Gastrocnemius medialis (tissue), 4 donors: Measurements from ENCODE around the gene RBM10. TPM values are rescaled to one million over a fixed set of nuclear protein-coding genes. Genes with fewer than 3 reads are reported as not detected.

Source experiments
- ATAC-seq, 2 donors: fragments of 150-250 bp; one replicate each; pipeline ENCODE4 v1.9.1; 2016
- DNase-seq, 2 donors: peaks; one replicate each; pipeline ENCODE4 v3.0.0-alpha.2; 2019
- H3K27ac ChIP-seq, 4 donors: fragments of 200-600 bp; sonication (generic); 1 replicate in 1 of 4; 2 replicates in 3 of 4; pipeline ENCODE4 v1.5.1; 2016 to 2018; ENCODE audit warnings: mild to moderate bottlenecking in 2 of 4, moderate library complexity in 1 of 4
- H3K27me3 ChIP-seq, 3 donors: fragments of 200-600 bp; sonication (generic) in 2 of 3; 1 replicate in 1 of 3; 2 replicates in 2 of 3; pipeline versions ENCODE4 v1.5.1 to v1.6.0; 2016 to 2019; ENCODE audit warnings: mild to moderate bottlenecking in 1 of 3, moderate library complexity in 1 of 3
- H3K36me3 ChIP-seq, 2 donors: fragments of 200-600 bp; sonication (generic) in 1 of 2; one replicate each; pipeline ENCODE4 v1.5.1; 2017 to 2018
- H3K4me1 ChIP-seq, 2 donors: fragments of 200-600 bp; sonication (generic) in 1 of 2; one replicate each; pipeline ENCODE4 v1.5.1; 2016 to 2017; ENCODE audit warnings: mild to moderate bottlenecking in 2 of 2
- H3K4me3 ChIP-seq, 4 donors: fragments of 200-600 bp; sonication (generic) in 3 of 4; 1 replicate in 1 of 4; 2 replicates in 3 of 4; pipeline ENCODE4 v1.5.1; 2016 to 2019; ENCODE audit warnings: mild to moderate bottlenecking in 2 of 4
- H3K9me3 ChIP-seq, 3 donors: fragments of 200-600 bp; sonication (generic) in 2 of 3; 1 replicate in 1 of 3; 2 replicates in 2 of 3; pipeline ENCODE4 v1.5.1; 2016 to 2019
- CTCF ChIP-seq, 5 experiments: fragments of 450-650 bp in 3 of 5; fragments of 200-600 bp in 2 of 5; sonication (generic) in 2 of 5; IDR thresholded peaks in 4 of 5; conservative IDR thresholded peaks in 1 of 5; 1 replicate in 4 of 5; 2 replicates in 1 of 5; pipeline ENCODE4 v1.5.1; 2016 to 2019; ENCODE audit warnings: antibody characterized with exemption in 5 of 5, mild to moderate bottlenecking in 3 of 5, moderate library complexity in 3 of 5
- POLR2A ChIP-seq, 2 donors: fragments of 450-650 bp; IDR thresholded peaks; one replicate each; pipeline ENCODE4 v1.6.1; 2017; ENCODE audit warnings: antibody characterized with exemption in 2 of 2, mild to moderate bottlenecking in 2 of 2, moderate library complexity in 2 of 2
- in situ Hi-C, 4 donors: fragments of 200-750 bp; cut with MboI; loops; one replicate each; pipeline versions ENCODE4 v1.15.0 to v1.8.0; 2017; ENCODE audit warnings: low sequenced_read_pairs in 4 of 4
- intact Hi-C: fragments of 100-400 bp; cut with DNase I; formaldehyde crosslinking; loops from one replicate; pipeline ENCODE4 v1.15.1; 2023; ENCODE audit warnings: low total_unique reads
- total RNA-seq, 4 donors: library from RNA; depleted of rRNA; stranded (reverse); fragments of >200 nt; gene quantifications; one replicate each; pipeline versions ENCODE4 v1.1.0 to v1.2.3, GENCODE V29; 2016

RBM10 gene
- total RNA-seq, 4 donors from 2014 or later, result 18.7 to 49.3 (median 23.5) TPM

DNA sequence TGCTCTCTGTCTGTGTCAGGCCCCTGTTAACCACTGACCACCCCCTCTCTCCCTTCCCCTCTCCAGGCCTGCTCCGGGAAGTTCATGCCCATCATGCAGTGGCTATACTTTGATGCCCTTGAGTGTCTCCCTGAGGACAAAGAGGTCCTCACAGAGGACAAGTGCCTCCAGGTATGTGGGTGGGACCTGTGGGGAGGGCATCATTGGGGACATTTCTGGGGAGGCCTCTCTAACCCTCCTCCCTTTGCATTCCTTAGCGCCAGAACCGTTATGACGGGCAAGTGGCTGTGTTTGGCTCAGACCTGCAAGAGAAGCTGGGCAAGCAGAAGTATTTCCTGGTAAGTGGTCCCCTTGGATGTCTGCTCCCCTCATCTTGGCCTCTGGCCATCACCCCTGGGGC lies 57.9 kb downstream of the RBM10 start:
- H3K27me3 ChIP-seq, result no peaks in the 10 kb centered on the region
- H3K4me3 ChIP-seq, result no peak overlapping the region
- peaks cover 10 to 13% of the 10 kb centered on the region in 2 donors for H3K4me1 ChIP-seq
- no peak for DNase-seq
- intact Hi-C loops (no loop called here), in situ Hi-C loops (loop anchor here in 2 of 4 donors (25.0 kb wide), 2 partner anchors 309 to 334 kb away; no protein-coding TSS in a partner anchor)
- no peaks in the 10 kb centered on the region for H3K9me3 ChIP-seq
- H3K36me3 ChIP-seq, result peaks cover 10 to 96% of the 10 kb centered on the region in 2 donors
- ATAC-seq, result no peak
- TF ChIP-seq POLR2A (IDR thresholded peaks at IDR 0.05) (no peak), CTCF (IDR thresholded peaks at IDR 0.05 in 4 of 5, conservative IDR thresholded peaks at IDR 0.05 in 1 of 5) (no peak)
- H3K27ac ChIP-seq, result peak overlapping the region in 1 of 4 donors; percentile 98

GRCh38 chrX:47204970-47205369 lies 59.9 kb downstream of the RBM10 start:
- Histone ChIP-seq H3K9me3 (no peaks in the 10 kb centered on the region), H3K27me3 (no peaks in the 10 kb centered on the region), H3K4me1 (peaks cover 0 to 5% of the 10 kb centered on the region in 2 donors), H3K4me3 (no peak overlapping the region), H3K36me3 (peaks cover 6 to 98% of the 10 kb centered on the region in 2 donors), H3K27ac (no peak overlapping the region)
- no peak for DNase-seq
- intact Hi-C loops, result no loop called here
- TF ChIP-seq POLR2A (IDR thresholded peaks at IDR 0.05) (no peak), CTCF (IDR thresholded peaks at IDR 0.05 in 4 of 5, conservative IDR thresholded peaks at IDR 0.05 in 1 of 5) (no peak)
- in situ Hi-C loops, result loop anchor here in 2 of 4 donors (25.0 kb wide), 2 partner anchors 307 to 332 kb away; no protein-coding TSS in a partner anchor
- ATAC-seq, result no peak

DNA sequence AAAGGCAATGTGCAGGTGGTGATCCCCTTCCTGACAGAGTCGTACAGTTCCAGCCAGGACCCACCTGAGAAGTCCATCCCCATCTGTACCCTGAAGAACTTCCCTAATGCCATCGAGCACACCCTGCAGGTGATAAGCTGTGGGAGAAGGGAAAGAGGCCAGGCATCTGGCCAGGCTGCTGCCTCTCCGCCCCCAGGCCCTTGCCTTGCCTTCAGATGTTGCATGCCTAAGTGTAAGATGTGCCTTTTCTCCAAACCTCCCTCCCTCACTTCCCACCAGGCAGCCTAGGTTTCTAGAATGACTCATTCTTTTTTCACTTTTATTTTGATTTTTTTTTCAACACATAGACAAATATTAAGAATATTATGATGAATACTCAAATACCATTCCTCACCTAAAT lies 61.3 kb downstream of the RBM10 start:
- no peaks in the 10 kb centered on the region for H3K27me3 ChIP-seq
- TF ChIP-seq CTCF (IDR thresholded peaks at IDR 0.05 in 4 of 5, conservative IDR thresholded peaks at IDR 0.05 in 1 of 5) (no peak), POLR2A (IDR thresholded peaks at IDR 0.05) (no peak)
- H3K9me3 ChIP-seq, result no peaks in the 10 kb centered on the region
- intact Hi-C loops (no loop called here), in situ Hi-C loops (loop anchor here in 2 of 4 donors (25.0 kb wide), 2 partner anchors 306 to 331 kb away; no protein-coding TSS in a partner anchor)
- H3K4me1 ChIP-seq, result peaks cover 0 to 5% of the 10 kb centered on the region in 2 donors
- H3K27ac ChIP-seq, result no peak overlapping the region
- no peak overlapping the region for H3K4me3 ChIP-seq
- H3K36me3 ChIP-seq, result peaks cover 6 to 98% of the 10 kb centered on the region in 2 donors
- no peak for ATAC-seq
- DNase-seq, result no peak

GRCh38 chrX:47208108-47208507 lies 63.1 kb downstream of the RBM10 start:
- Histone ChIP-seq H3K4me3 (no peak overlapping the region), H3K27me3 (no peaks in the 10 kb centered on the region), H3K4me1 (peaks cover 0 to 5% of the 10 kb centered on the region in 2 donors), H3K9me3 (no peaks in the 10 kb centered on the region), H3K27ac (peak overlapping the region; percentile 74 to 84 (median 80)), H3K36me3 (peaks cover 10 to 98% of the 10 kb centered on the region in 2 donors)
- ATAC-seq (no peak), DNase-seq (no peak)
- intact Hi-C loops (no loop called here), in situ Hi-C loops (loop anchor here in 2 of 4 donors (25.0 kb wide), 2 partner anchors 304 to 329 kb away; no protein-coding TSS in a partner anchor)
- TF ChIP-seq CTCF (IDR thresholded peaks at IDR 0.05 in 4 of 5, conservative IDR thresholded peaks at IDR 0.05 in 1 of 5), result no peak
- TF ChIP-seq POLR2A (IDR thresholded peaks at IDR 0.05), result no peak
